Inferior parietal cortex (tissue), 1 donor: ENCODE measurements around the gene DOCK4.

Source experiments
- DNase-seq: peaks from one replicate; pipeline ENCODE4 v3.0.0-alpha.2; 2016; ENCODE audit errors: extremely low spot score

The DOCK4 gene

DNA sequence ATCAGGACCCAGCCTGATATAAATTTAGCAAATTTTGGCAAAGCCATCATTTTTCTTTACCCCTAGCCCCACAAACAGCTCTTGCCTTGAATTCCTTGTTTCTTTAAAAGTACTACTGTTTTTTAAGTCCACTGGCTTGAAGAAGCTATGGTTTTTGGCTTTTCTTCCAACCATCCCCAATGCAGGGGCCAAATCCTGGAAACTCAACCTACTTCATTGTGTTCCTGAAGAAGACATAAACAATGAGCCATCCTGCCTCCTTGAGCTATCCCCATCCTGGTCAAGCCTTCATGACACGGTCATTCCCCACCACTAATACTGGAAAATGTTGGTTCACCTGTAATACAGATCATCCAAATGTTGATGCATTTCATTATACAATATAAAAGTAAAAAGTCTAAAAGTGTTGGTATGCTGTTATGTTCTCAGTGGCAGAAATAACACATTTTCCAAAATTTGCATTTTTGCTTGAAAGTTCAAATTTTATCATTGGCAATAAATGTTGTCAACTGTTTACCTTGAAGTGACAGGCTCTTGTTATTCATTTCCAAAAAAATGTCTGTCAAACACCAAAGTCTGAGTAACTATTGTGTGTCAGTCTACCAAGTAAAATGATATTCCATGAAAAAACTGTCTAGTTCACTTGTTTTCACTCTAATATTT, 92.2 kb downstream of the DOCK4 start:
- DNase-seq, result no peak

GRCh38 chr7:112112822-112113255, 93.4 kb downstream of the DOCK4 start:
- peak; percentile 81 for DNase-seq

DNA sequence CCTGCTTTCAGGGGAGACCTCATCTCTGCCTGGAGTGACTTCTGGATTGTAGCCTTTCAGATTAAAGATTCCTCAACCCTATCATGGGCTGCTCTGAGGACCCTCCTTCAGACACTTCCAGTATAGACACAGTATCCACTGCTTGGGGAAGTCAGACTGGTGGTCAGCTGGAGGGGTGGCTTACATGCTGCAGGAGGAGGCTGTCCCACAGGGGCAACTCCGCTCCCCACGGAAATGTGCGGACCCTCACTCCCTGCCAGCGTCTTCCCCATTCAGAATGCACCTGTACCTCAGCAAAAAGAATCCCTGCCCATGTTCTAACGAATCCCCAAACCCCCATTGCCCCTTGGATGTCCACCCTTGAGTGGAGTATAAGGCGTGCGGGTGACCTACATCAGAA, 95.5 kb downstream of the DOCK4 start:
- DNase-seq, result no peak

DNA sequence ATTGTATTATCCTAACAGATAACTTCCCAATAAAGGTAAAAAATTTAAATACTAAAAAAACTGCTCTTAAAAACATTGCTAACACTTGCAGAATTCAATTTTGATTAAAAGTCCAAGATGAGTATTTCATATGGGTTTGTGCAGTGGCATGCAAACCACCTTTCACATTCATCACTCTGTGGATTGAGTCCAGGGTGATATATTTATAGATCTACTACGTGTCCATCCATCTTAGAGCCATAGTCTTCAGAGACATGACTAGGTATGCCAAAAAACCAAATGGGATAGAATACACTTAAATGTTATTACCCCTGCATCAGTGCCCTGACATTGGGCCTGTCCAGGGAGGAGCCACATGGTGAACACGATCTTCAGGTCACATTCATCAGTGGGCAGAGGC, 96.0 kb downstream of the DOCK4 start:
- no peak for DNase-seq

DNA sequence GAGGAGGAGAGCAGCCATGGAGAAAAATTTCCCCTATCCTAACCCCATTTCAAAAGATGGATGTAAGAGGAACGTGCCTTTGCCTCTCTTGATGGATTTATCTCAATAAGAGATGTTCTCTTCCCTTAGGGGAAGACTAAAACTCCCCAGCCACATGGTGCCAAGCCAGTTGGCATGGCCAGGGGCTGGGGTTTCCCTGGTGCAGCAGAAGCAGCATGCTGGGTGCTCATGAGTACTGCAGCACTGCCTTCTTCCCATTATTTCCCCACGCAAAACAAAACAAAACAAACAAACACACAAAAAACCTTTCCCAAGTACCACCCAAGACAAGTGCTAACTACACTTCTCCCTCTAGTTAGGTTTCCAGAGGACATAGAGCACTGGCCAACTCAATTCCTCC, 97.2 kb downstream of the DOCK4 start:
- DNase-seq, result no peak

DNA sequence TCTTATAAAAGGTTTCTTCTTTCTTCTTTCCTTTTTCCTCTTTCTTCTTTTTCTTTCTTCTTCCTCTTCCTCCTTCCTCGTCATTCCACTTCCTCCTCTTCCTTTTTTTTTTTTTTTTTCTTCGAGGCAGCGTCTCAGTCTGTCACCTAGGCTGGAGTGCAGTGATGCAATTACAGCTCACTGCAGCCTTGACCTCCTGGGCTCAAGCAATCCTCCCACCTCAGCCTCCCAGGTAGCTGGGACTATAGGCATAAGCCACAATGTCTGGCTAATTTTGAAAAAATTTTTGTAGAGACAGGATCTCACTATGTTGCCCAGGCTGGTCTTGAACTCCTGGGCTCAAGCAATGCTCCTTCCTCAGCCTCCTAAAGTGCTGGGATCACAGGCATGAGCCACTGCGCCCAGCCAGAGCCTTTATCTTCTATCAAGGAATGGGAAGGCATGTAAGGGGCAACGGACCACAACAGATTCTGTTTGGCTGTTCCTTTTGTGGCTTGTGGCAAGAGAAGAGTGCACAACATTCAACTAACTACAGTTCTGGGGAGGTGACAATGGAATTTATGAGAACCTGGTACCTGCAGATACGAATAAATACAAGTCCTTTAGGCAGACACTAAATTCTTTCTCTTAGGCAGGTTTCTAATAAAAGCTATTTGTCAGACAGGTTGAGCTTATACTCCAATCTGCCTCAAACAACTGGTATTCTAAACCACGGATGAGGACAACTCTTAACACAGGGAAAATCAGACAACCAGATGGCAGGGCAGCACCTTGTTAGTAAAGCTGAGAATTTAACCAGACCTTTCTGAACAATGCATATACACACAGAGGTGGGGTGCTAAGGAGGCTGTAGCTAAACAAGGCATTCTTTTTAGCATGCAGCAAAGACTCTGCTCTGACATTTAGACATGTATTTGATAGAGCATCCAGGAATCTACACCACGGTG, 100.3 kb downstream of the DOCK4 start:
- DNase-seq, result no peak

GRCh38 chr7:112104120-112104519, 102.1 kb downstream of the DOCK4 start:
- no peak for DNase-seq

GRCh38 chr7:112103246-112103645, 103.0 kb downstream of the DOCK4 start:
- DNase-seq, result no peak

GRCh38 chr7:112101201-112101846, 104.9 kb downstream of the DOCK4 start:
- DNase-seq, result no peak

GRCh38 chr7:112097524-112097923, 108.7 kb downstream of the DOCK4 start:
- DNase-seq, result no peak

DNA sequence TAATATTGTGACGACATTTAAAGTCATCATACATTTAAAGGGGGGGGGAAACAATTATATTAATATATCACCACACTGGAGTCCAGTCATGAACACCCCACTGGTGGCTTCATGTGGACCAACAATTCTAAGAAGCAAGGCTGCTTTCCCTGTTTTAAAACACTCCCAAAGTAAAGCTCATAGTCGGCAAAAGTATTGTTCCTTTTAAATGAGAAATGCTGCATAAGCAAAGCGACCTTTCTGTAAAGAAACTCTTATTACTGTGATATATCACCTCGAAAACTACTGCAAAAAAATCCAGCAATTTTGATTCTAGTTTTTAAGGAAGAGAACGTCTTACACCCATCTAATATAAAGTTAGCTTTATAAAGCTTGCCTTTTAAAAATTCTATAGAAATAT, 112.8 kb downstream of the DOCK4 start:
- no peak for DNase-seq

GRCh38 chr7:112092709-112093395, 113.3 kb downstream of the DOCK4 start:
- no peak for DNase-seq

DNA sequence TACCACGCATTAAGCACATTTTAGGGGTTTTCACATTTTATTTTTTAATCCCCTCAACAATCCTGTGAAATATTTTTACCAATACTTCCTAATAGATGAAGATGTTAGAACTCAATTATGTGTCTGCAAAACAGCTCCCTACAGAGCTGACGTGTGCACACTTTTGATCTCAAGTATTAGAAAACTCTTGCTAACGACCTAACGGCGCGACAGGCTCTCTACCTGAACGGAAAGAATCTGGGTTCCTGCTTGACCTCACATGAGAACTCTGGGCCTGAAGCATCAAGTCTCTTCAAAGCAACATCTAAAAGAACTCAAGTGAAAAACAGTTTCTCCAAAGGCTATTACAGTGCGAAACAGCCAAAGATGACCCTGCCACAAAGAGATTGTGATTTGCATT, 113.9 kb downstream of the DOCK4 start:
- no peak for DNase-seq

DNA sequence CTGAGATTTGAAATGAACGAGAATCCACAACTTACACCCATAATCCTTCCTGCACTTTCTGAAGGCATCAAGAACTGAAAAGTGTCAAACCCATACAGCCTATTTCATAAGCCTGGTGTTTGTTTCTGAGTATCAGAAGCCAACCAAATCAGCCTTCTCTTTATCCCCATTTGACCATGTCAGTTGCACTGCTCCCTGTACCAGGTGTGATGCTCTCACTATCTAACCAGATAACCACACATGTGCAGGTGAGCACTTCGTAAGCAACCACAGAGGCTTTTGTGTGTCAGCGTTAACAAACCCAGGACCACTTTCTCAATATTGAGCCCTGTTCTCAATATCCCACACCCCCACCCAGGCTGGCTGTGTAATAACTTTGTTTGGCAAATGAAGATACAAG, 114.4 kb downstream of the DOCK4 start:
- no peak for DNase-seq

GRCh38 chr7:112089551-112089950, 116.6 kb downstream of the DOCK4 start:
- no peak for DNase-seq

DNA sequence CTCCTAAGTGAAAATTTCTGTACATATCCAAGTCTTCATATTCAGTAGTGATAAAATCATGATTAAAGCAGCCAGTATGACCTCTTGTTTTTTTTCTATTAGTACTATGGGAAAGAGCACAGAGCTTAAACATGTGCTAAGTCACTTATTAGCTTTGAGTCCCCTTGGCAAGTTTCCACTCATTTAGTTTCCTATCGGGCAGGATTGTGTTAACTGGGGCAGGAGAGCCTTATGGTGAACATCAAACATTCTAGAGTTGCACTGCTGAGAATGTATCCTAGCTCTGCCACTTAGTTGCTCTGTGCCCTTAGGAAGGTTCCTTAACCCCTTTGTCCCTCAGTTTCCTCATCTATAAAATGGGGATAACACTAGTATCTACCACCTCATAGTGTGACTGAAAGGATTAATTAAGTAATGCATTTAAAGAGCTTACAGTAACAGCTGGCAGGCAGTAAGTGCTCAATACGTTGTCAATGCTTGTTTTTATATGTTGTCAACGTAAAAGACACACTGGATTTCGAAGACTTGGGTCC, 117.6 kb downstream of the DOCK4 start:
- no peak for DNase-seq

DNA sequence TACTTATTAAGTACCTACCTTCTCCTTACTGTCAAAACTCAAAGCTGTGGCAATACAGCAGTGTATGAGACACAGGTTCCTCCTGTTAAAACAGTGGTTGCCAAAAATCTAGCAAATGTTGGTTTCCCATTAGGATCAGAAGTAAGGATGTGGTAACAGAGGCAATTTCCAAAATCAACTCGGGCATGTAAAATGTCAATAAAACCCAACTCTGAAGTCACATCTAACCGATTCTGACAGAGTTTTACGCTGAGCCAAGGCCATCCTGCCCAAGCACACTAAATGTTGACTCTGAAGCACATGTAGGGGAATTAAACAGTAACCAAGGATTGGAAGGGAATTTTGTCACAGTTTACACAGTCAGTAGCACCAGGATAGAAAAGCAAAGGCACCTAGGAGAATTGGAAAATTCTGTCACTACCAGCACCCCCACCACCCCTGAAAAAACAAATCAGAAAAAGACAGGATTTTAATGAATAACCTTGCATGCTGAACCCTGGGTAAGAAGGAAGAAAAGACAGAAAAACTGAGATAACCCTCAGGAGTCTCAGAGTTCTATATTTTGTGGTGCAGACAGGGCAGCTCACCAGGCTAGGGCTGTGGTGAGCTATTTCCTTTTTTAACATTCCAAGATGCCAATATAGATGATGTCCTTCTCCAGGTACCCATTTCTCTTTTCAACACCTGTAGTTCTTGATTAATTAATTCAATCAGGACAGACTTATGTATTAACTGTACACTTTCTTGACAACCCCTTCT, 119.5 kb downstream of the DOCK4 start:
- no peak for DNase-seq

- no peak for DNase-seq
Observed at GRCh38 chr7:112084520-112084971, 121.7 kb downstream of the DOCK4 start.

DNA sequence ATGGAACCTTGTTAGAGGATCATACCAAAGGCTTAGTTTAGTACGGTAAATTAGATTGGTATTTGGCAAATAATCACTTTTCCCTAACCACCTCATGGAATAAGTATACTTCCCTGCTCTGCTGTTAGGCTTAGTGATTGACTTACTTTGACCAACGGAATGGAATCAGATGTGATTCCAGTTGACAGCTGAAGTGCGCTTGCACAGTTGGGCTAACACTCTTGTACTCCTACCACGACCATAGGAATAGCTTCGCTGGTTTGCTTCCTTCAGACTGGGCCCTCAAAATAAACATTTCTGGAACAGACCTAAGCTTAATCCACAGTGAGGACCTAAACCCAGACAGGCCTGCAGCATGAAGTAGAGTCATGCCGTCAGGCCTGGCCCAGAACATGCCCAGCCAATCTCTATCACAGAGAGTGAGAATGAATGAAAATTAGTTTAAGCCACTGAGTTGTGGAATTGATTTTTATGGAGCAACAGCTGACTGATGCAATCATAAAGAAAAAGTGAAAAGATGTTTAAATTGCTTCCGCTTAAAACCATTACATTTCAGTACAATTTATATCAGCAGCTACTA, 122.3 kb downstream of the DOCK4 start:
- no peak for DNase-seq

- no peak for DNase-seq
Observed at GRCh38 chr7:112082306-112082705, 123.9 kb downstream of the DOCK4 start.

- DNase-seq, result no peak
Observed at GRCh38 chr7:112081778-112082177, 124.4 kb downstream of the DOCK4 start.
